Endodermal cell (in vitro differentiated cells): ENCODE data around the gene MLN. TPM values are rescaled to one million over a fixed set of nuclear protein-coding genes. Genes with fewer than 3 reads are reported as not detected.
A peak's percentile ranks its signal among the peaks of the same experiment; 100 is the strongest.

Experiments
- DNase-seq: peaks from one replicate; pipeline ENCODE4 v3.0.0-alpha.2; 2017
- H3K27ac ChIP-seq: 2 replicates; pipeline ENCODE4 v1.5.1; 2013; ENCODE audit warnings: mild to moderate bottlenecking, low read depth, low read length, moderate library complexity
- H3K27me3 ChIP-seq: 2 replicates; pipeline ENCODE4 v1.6.1; 2013; ENCODE audit warnings: mild to moderate bottlenecking, low read length, moderate library complexity; ENCODE audit not compliant: insufficient read depth, control insufficient read depth, poor library complexity, severe bottlenecking
- H3K36me3 ChIP-seq: 2 replicates; pipeline ENCODE4 v1.7.0; 2013; ENCODE audit warnings: mild to moderate bottlenecking, low read length, moderate library complexity; ENCODE audit not compliant: control insufficient read depth, insufficient read depth
- H3K4me1 ChIP-seq: one replicate; pipeline ENCODE4 v1.7.0; 2013; ENCODE audit warnings: low read length; ENCODE audit not compliant: control insufficient read depth, insufficient read depth
- H3K4me3 ChIP-seq: 2 replicates; pipeline ENCODE4 v1.5.1; 2013; ENCODE audit warnings: mild to moderate bottlenecking, low read length, moderate library complexity
- H3K9ac ChIP-seq: 2 replicates; pipeline ENCODE4 v1.6.1; 2013; ENCODE audit warnings: mild to moderate bottlenecking, low read length, moderate library complexity; ENCODE audit not compliant: poor library complexity, severe bottlenecking; ENCODE audit errors: extremely low read depth
- H3K9me3 ChIP-seq: 2 replicates; pipeline ENCODE4 v1.6.1; 2013; ENCODE audit warnings: mild to moderate bottlenecking, low read length, moderate library complexity; ENCODE audit not compliant: control insufficient read depth
- H3K27ac Mint-ChIP-seq: 2 replicates; pipeline ENCODE4 v1.8.0; 2020; ENCODE audit warnings: mixed read lengths
- H3K27me3 Mint-ChIP-seq: 2 replicates; pipeline ENCODE4 v1.8.0; 2021; ENCODE audit warnings: mild to moderate bottlenecking, mixed read lengths; ENCODE audit not compliant: insufficient read depth
- H3K36me3 Mint-ChIP-seq: 2 replicates; pipeline ENCODE4 v1.8.0; 2020; ENCODE audit warnings: low read depth, mixed read lengths
- H3K4me1 Mint-ChIP-seq: 2 replicates; pipeline ENCODE4 v1.8.0; 2020; ENCODE audit warnings: mixed read lengths
- H3K4me3 Mint-ChIP-seq: 2 replicates; pipeline ENCODE4 v1.8.0; 2020; ENCODE audit warnings: mild to moderate bottlenecking, moderate library complexity, mixed read lengths
- H3K9me3 Mint-ChIP-seq: 2 replicates; pipeline ENCODE4 v1.8.0; 2020; ENCODE audit warnings: mild to moderate bottlenecking, mixed read lengths
- CTCF ChIP-seq: fragments of 200-600 bp; sonication (generic); conservative IDR thresholded peaks from 2 replicates; pipeline ENCODE4 v1.5.0; 2021; ENCODE audit warnings: antibody characterized with exemption, mild to moderate bottlenecking
- WGBS, 2 experiments: methylation state at CpG; one replicate each; pipeline versions ENCODE4 v1.1.5 to v1.1.7; 2013; ENCODE audit warnings: missing lambda C conversion rate in 2 of 2, mixed read lengths in 1 of 2; ENCODE audit not compliant: insufficient coverage in 1 of 2, insufficient read length in 1 of 2; 5-methylcytosine and 5-hydroxymethylcytosine counted together
- total RNA-seq, 2 donors: library from RNA; stranded (reverse); fragmentation: NEBNext Ultra II Directional in 1 of 2; extraction: Animal tissue kit (Norgen Biotek cat#: 25700) in 1 of 2; gene quantifications; 2 replicates in 1 of 2; 3 replicates in 1 of 2; pipeline ENCODE4 v1.2.1, GENCODE V29; 2021

The MLN gene
- total RNA-seq, 2 donors from 2014 or later: not detected

- 89 to 91% methylated on average over 7 to 15 of the region's 15 CpGs for WGBS, 2 experiments
- Mint-ChIP-seq H3K27me3 (peaks cover 8% of the 10 kb centered on the region), H3K36me3 (no peaks in the 10 kb centered on the region), H3K4me1 (peaks cover 37% of the 10 kb centered on the region), H3K4me3 (no peak overlapping the region), H3K9me3 (no peaks in the 10 kb centered on the region), H3K27ac (no peak overlapping the region)
- no peaks in the 10 kb centered on the region for H3K27me3 ChIP-seq
- no peak overlapping the region for H3K9ac ChIP-seq
- no peaks in the 10 kb centered on the region for H3K36me3 ChIP-seq
- no peak for TF ChIP-seq CTCF
- no peak overlapping the region for H3K4me3 ChIP-seq
- peaks cover 26% of the 10 kb centered on the region for H3K4me1 ChIP-seq
- H3K9me3 ChIP-seq: no peaks in the 10 kb centered on the region
- no peak for DNase-seq
- H3K27ac ChIP-seq: peak overlapping the region; percentile 55
Observed at GRCh38 chr6:33751771-33752645, 51.8 kb downstream of the MLN start.

- H3K9ac ChIP-seq: no peak overlapping the region
- H3K9me3 ChIP-seq: no peaks in the 10 kb centered on the region
- DNase-seq: no peak
- no peak overlapping the region for H3K4me3 ChIP-seq
- peaks cover 26% of the 10 kb centered on the region for H3K4me1 ChIP-seq
- Mint-ChIP-seq H3K4me3 (no peak overlapping the region), H3K9me3 (no peaks in the 10 kb centered on the region), H3K27me3 (peaks cover 8% of the 10 kb centered on the region), H3K27ac (no peak overlapping the region), H3K4me1 (peaks cover 42% of the 10 kb centered on the region), H3K36me3 (no peaks in the 10 kb centered on the region)
- TF ChIP-seq CTCF: no peak
- no peaks in the 10 kb centered on the region for H3K27me3 ChIP-seq
- 91 to 92% methylated on average over 7 to 11 of the region's 11 CpGs for WGBS, 2 experiments
- H3K36me3 ChIP-seq: no peaks in the 10 kb centered on the region
- no peak overlapping the region for H3K27ac ChIP-seq
Observed at GRCh38 chr6:33750244-33750991, 53.4 kb downstream of the MLN start.

GRCh38 chr6:33749401-33749800 is 54.4 kb downstream of the MLN start:
- Mint-ChIP-seq H3K4me1 (peaks cover 42% of the 10 kb centered on the region), H3K36me3 (no peaks in the 10 kb centered on the region), H3K9me3 (no peaks in the 10 kb centered on the region), H3K27me3 (peaks cover 8% of the 10 kb centered on the region), H3K27ac (no peak overlapping the region), H3K4me3 (no peak overlapping the region)
- DNase-seq: no peak
- Histone ChIP-seq H3K4me3 (no peak overlapping the region), H3K27me3 (no peaks in the 10 kb centered on the region), H3K27ac (no peak overlapping the region), H3K9me3 (no peaks in the 10 kb centered on the region), H3K4me1 (peaks cover 26% of the 10 kb centered on the region), H3K36me3 (no peaks in the 10 kb centered on the region), H3K9ac (no peak overlapping the region)
- 70 to 81% methylated on average over 2 to 7 of the region's 7 CpGs for WGBS, 2 experiments
- no peak for TF ChIP-seq CTCF
